NCI-H2196 (cell line): ENCODE measurements around the gene TDRKH.
A peak's percentile ranks its signal among the peaks of the same experiment; 100 is the strongest.

ENCODE experiments used
- DNase-seq: peaks from one replicate; lab custom pipeline; 2025; ENCODE audit not compliant: unreplicated experiment; lab: John Stamatoyannopoulos, UW

Gene TDRKH

DNA sequence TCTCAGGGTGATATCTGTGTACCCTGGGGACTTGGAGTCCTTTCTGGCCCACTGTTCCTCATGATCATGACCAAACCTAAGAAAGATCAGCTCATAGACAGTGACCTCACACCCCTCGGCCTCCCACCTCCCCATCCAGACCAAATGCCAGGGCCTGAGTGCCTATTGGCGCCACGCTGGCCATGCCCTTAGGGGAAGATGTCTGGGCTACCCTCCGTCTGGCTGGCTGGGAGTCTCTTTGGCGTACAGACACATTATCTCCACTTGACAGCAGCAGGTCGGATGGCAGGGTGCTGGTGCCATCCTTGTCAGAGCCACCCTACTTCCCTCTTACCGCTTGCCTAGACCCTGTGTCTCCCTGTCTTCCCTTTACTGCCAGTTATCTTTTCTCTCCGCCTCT is 32.9 kb upstream of the TDRKH start:
- no peak for DNase-seq

DNA sequence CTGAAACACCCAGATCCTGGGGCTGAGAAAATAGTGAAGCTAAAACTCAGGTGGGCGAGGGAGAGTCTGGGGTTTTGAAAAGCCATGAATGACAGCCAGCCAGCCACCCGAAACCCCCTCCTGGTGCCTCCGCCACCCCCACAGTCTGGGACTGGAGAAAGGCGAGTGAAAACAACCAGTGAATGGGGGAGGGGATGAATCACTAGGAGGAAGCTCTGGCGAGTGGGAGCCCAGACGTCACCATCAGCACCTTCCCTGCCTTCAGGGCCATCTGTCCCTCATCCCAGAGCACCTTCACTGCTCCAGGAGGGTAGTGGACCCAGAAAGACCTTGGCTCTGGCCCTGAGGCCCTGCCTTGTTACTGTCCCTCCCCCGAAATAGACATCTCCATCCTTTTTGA is 32.1 kb upstream of the TDRKH start:
- no peak for DNase-seq

DNA sequence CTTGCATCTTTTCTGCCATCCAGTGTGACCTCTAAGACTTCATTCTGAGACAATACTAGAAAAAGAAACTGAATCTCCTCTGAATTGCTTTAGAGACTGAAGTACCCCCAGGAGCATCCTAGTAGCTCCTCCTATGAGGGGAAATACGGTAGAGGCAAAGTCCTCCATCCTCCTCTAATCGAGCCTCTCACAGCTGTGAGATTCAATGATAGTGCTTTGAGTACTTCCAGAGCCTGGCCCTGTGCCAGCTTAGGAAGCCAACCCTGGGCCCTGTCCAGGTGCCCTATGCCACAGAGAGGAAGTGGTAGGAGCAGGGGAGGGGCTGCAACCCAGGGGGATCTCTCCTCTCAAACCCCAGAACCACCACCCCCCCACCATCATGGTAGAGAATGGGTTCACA is 30.6 kb upstream of the TDRKH start:
- peak; percentile 82 for DNase-seq

DNA sequence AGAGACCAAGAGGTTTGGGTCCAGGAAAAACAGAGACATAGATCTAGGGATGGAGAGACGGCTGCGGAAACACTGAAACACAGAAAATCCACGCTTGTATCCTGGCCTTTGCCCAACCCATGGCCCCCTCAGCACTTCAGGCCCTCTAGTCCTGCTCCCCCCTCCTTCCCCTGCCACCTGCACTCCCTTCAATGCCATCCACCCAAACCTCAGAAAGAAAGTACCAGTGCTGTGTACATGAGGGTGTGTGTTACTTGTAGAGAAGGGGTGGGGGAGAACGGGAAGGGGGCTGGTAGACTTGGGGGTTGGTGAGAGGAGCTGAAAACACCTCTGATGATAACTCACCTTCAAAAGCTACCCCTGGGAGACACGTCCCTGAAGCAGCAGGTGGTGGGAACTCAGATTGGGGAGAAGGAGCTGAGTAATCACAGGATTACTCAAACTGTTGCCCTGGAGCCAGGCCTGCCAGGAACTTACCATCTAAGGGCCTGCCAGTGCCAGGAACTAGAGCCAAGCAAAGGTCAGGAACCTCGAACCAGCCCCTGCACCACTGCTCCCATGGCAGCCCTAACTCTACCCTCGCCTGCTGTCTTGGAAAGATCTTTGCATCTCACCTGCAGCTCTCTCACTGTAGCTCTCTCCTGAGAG is 29.8 kb upstream of the TDRKH start:
- DNase-seq, result peak; percentile 35

DNA sequence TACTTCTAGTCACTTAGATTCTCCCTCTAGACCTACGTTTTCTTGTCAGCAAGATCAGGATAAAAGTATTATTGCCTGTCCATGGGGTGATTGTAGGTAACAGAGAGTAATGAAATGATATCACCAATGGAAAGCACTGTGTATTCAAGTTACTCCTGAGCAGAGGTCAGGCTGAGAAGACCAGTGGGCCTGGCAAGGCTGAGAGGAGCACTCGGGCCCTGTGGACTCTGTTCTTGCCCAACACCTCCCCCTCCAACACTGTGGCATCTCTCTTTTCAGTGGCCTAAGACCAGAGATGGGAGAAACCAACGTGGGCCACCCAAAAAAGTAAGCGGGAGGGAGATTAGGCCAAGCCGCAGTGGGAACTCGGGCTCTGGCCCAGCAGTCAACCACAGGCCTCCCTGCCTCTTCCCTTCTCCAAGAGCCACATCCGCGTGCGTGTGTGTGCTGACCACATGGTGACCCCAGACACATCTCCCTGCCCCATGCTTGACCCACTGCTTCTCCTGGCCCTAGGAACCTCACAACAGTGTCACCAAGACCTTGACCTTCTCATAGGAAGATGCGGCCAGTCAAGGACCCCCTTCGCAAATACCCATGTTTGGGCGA is 29.0 kb upstream of the TDRKH start:
- DNase-seq, result no peak

DNA sequence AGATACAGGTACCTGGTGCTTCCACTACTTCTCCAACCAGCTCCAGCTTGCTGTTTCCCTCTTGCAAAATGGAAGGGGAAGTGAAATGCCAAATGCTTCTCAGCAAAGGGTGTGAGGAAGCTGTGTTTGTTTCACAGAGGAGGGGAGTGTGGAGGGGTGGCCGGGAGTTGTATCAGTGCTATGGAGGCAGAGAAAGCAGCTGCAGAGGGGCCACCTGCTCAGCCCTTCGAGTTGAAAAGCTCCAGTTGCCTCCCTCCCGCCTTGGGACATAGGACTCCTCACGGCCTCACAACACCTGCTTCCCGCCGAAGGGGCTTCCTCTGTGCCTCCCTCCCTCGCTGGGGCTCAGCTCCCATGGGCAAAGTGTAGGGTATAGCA is 27.0 kb upstream of the TDRKH start:
- no peak for DNase-seq

DNA sequence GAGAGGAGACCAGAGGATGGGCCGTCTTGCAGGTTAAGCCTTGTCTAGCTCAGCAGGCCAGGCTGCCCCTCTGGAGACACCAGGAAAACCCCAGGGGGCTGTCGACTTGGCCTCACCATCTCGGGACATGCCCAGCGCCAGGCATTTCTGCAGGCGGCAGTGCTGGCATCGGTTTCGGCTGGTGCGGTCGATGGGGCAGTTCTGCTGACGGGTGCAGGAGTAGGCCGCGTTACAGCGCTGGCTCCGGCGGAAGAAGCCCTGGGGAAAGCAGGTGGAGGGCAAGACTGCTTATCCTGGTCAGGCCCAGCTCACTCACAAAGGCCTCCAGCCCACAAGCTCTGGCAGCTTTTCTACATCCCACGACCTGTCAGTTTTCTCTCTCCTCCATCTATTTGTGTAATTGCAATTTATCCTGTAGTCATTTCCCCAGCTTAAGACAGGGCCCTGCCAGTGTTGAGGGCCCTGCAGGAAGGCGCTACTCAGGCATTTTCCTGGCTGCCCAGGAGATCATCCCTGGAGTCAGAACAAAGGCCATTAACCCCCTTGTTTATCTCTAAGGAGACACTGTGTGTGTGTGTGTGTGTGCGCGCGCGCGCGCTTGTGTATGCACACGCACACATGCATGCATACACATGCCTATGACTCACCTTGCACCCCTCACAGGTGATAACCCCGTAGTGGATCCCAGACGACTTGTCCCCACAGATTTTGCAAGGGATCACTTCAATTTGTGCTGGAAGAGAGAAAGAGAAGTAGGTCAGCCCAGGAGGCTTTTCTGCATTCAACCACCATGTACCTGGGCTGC is 26.4 kb upstream of the TDRKH start:
- DNase-seq, result no peak

DNA sequence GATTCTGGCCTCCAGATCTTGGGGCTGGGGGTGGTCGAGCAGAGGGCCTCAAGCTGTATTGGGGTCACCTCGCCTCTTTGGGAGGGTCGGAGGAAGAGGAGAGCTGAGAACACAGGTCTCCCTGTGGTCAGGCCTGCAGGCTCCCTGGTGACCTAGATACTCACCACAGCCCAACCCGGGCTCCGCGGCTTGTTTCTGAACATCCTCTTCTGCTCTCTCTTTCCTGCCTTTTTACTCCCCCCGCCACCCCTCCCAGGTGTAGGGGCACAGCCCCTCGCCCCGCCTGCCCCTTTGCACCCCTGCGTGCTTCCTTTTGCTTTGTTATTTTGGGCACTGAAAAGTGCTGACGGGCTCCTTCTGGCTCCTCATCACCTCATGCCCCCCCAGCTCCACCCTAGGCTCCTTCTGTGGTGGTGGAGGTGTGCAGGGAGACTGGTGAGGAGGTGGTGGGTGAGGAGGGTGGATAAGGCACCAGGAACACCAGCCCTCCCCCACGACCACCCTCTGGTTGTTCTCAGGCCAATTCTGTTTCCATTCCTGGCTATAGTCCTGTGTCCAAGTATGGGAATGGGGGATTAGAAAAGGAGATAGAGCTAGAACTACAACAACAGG is 25.5 kb upstream of the TDRKH start:
- DNase-seq, result no peak

DNA sequence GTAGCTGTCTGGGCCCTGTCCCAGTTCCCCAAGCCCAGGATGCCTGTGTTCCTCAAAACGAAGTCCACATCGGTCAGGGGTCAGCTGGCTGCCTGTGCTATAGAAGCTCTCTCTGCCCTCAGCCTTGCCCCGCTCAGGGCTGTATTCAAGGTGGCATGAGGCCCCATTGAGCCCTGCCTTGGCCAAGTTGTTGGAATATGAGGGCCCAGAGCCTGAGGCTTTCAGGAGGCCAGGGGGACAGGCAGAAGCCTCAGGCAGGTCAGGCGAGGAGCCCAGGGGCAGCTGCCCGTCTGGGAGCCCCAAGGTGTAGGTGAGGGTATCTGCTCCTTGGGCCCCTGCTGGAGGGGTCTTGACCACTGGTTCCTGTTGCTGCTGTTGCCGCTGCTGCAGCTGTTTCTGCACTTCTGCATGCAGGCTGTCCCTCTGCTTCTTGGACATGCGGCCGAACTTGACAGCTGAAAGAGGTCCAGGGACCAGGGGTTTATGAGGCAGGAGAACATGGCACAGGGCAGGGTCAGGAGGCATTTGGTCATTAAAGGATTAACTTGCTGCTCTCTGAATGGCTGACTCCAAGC is 24.8 kb upstream of the TDRKH start:
- no peak for DNase-seq

DNA sequence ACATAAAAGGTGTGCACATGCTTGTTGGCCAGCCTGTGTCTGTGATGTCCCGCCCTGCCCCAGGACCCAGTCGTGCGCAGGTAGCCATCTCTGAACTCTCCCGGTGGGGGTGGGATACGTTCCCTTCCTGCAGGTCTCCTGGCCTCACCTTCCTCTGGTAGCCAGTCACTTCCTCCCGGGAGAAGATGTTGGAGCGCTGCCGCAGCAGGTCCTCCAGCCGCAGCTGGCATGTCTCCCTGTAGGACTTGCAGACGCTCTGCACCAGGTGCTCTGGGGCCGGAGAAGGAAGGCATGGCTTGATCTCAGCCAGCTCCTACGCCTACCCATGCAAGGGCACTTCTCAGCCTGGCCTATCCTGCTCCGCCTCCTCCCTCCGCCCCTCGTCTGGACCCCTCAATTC is 24.1 kb upstream of the TDRKH start:
- no peak for DNase-seq

DNA sequence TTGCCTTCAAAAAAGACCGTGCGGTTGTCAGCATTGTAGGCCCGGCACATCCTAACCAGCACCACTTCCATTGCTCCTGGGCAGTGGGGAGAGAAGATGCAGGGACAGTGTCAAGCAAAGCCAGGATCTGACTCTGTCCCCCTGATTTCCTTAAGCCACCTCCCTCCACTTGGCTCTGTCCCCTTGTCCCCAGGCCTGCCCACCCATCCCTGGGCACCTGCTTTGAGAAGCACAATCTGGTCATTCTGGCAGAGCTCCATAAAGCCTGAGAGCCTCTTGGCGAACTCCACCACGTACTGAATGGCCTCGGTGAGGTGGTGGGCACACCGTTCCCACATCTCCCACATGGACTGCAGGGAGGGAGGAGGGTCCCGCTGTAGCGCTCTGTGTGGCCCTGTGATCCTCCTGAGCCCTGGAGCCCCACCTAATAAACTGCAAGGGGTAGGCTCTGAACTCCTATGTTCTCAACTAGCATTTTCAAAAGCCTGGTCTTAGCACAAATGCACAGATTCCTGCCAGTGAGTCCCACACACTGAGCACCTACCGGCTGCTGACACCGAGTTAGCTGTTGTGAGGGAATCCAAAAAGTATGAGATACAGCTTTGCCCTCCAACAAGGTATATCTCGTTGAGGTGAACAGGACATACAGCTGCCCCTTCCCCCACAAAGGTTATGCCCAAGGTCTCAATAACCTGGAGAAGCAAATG is 23.1 kb upstream of the TDRKH start:
- DNase-seq, result no peak

DNA sequence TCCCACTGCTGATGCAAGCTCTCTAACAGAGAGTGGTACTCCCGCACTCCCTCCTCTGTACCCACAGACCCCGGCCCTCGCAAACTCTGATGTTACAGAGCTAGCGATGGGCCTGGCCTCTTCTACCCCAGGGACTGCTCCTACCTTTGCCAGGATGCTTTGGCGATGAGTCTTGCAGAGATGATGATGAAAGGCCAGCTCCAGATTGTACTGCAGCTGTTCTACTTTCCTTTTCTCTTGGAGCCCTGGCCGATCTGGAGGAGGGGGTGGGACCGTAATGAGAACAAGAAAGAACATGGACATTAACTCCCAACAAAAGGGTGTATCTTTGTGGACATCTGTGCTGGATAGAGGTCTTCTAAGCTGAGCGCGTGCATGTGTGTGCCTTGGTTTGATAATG is 20.9 kb upstream of the TDRKH start:
- no peak for DNase-seq

DNA sequence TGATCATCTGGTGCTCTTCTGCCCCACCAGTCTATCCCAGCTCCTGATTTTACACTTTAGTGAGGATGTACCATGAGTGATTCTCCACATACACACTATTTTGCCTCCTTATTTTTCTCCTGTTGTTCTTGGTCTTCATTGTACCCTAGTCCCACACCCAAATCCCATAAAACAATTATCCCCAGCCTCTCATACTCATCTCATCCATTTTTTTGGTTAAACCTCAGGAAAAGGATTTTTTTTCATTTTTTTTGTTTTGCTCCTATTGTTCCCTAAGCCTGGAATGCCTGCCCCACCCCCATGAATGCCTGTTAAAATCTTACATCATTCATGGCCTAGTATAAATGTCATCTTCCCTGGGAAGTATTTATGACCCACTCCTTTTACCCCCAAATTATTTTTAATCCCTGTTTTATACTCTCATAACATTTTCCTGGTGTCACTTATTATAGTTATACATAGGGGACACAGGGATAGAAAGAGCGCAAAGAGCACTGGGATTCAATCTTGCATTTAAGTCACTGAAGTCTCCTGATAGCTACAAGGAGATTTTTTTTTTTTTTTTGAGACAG is 19.8 kb upstream of the TDRKH start:
- no peak for DNase-seq

DNA sequence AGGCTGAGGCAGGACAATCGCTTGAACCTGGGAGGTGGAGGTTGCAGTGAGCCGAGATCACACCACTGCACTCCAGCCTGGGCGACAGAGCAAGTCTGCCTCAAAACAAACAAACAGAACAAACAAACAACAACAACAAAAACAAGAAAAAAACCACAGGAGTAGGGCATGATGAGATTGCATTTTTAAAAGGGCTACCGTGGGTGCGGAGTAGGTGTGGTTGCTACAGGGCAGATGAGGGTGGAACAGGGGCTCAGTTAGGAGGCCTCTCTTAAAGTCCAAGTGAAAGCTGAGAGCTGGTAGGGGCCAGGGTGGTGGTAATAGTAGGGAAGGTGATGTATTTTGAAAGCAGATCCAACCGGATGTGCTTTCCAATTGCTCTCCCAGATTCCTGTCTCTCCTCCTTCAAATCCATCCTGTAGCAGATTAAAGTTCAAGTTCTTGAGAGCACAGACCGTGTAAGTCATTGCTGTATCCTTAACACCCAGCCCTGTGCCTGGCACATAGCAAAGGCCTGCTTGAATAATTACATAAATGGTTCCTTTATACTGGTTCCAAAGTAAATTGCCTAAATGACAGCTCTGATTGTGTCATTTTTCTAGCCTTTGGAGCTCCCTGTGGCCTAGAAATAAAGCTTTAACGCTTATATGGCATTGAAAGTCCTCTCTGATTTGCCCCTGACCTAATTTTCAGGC is 19.1 kb upstream of the TDRKH start:
- DNase-seq, result no peak

DNA sequence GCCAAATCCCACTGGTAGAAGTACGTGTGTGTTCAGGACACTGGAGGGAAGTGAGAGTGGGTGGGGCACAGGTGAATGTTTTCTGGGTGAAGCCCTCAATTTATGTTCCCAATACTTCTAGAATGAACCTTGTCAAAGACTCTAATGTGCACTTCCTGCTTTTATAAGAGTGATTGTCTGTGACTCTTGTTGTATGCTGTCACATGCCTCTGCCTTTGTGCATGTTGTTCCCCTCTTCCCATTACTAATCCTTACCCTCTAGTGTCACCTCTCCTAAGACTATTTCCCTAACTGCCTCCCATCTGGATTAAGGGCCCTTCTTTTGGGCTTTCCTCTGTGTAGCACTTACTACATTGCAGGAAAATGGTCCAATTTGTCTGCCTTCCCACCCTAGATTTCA is 17.5 kb upstream of the TDRKH start:
- no peak for DNase-seq

DNA sequence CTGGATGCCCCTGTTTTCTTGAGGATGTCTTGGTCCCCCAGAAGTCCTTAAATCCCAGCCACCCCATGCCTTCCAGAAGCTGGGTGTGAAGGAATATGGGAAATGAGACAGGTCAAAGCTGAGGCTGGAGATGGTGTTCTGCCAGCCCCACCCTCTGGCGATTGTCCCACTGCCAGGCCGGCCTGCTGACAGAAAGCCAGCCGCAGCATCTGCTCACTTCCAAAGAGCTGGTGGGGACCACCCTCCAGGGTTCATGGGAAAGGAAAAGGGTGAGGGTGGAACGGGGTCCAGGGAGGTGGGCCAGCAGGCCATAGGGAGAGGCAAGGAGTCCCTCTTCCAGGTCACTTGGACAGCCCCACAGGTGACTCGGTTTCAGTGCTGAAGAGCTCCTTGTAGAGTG is 16.8 kb upstream of the TDRKH start:
- DNase-seq, result no peak

DNA sequence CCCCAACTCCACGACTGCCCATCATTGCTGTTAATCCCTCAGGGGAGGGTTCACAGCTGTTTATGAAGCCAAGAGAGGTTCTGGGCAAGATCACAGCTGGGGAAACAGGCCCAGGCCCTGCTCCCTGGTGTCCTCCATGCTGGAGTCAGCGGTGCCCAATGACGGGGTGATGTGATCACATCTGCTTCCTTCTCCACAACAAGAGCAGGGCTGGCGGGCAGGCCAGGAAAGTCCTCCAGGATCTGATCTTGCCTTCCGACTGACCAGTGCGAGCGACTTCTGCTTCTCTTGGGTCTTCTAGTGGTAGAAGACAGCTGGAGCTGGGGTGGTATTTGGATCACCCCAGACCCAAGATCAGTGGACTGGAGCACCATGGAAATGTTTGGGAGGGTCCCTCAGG is 15.9 kb upstream of the TDRKH start:
- no peak for DNase-seq

DNA sequence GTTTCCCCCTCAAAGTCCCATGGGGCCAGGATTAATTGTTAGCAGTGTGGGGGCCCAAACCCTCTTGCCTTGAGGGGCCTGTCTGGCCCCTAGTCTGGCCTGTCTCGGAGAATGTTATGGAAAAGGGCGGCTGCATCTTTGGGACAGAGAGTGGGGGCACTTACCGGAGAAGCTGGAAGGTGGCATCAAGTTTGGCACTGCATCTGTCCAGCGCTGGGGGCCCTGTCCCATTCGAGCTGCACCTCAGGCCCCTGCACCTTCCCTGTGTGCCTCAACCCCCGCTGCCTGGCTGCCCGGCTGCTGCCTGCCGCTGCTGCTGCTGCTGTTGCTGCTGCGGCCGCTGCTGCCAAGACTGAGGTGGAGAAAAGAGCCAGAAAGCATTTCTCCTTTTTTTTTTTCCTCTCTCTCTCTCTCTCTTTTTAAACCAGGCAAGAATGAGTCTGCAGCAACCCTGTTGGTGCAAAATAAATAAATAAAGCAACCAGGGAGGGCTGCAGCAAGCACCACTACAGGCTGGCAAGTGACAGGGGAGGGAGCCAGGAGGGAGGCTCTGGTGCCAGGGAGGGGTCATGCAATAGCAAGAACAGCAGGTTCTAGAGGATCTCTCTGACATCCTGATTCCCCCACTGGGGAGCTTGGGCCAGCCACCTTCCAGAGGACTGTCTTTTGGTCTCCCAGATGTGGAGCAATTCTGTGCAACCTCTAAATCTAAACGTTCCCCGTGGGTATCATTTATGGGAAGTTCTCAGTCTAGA is 14.9 kb upstream of the TDRKH start, which contains the start of gene LINGO4:
TSS of gene LINGO4 (minus strand) at position 354 of the 755 bp plus-strand sequence. CDS start 2,715 bp downstream, outside the sequence.
- no peak for DNase-seq

DNA sequence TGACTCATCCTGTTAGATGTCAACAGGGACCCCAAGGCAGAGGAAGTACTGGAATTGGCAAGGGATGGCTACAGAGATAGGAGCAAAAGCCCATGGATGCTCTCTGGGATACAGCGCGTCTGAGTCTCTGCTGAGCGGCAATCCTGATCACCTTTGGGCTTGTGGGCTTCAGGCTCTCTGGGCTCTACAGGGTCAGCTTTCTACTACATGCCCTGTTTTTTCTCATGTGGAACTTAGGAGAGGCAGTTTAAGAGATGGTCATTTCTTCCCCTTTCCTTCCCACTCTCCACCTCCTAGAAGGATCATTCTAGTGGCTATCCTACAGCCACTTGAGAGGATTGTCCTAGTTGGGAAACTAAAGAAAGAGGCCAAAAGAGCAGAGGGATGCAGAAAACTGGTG is 13.6 kb upstream of the TDRKH start:
- DNase-seq, result no peak
